Activated naive CD8-positive, alpha-beta T cell treated with anti-CD3 and anti-CD28 coated beads, Interleukin-2, amount 10 ng/mL, durations not matched to agents 7 days and 5 days (primary cell): Measurements from ENCODE around the gene PTPRN2. TPM values are rescaled to one million over a fixed set of nuclear protein-coding genes. Genes with fewer than 3 reads are reported as not detected.

Source experiments
- ATAC-seq: fragments of 150-1000 bp; cut with Tn5 transposase; one replicate; pipeline ENCODE4 v1.10.0; 2021; ENCODE audit warnings: low read depth, moderate library complexity
- POLR2A ChIA-PET: fragments of 350-600 bp; sonication (Branson Sonifier 250); formaldehyde crosslinking; loops from one replicate; lab custom pipeline; 2021; ENCODE audit warnings: antibody characterized with exemption; lab: Charles Lee
- DNase-seq: peaks from one replicate; pipeline ENCODE4 v3.0.0; 2021
- H3K27ac Mint-ChIP-seq: one replicate; pipeline ENCODE4 v1.8.0; 2022; ENCODE audit warnings: mild to moderate bottlenecking, mixed read lengths
- H3K27me3 Mint-ChIP-seq: one replicate; pipeline ENCODE4 v1.8.0; 2022; ENCODE audit warnings: mild to moderate bottlenecking, moderate library complexity, mixed read lengths
- H3K36me3 Mint-ChIP-seq: one replicate; pipeline ENCODE4 v1.8.0; 2021; ENCODE audit warnings: mild to moderate bottlenecking, mixed read lengths
- H3K4me1 Mint-ChIP-seq: one replicate; pipeline ENCODE4 v1.8.0; 2021; ENCODE audit warnings: mixed read lengths
- H3K4me3 Mint-ChIP-seq: one replicate; pipeline ENCODE4 v1.8.0; 2022; ENCODE audit warnings: mild to moderate bottlenecking, moderate library complexity, mixed read lengths
- H3K9me3 Mint-ChIP-seq: one replicate; pipeline ENCODE4 v1.8.0; 2021; ENCODE audit warnings: mixed read lengths
- total RNA-seq, 2 experiments: library from RNA; stranded (reverse); gene quantifications; one replicate each; pipeline ENCODE4 v1.2.3, GENCODE V29; 2021

Gene PTPRN2
- total RNA-seq, 2 experiments from 2014 or later = 4.5 to 4.9 TPM

DNA sequence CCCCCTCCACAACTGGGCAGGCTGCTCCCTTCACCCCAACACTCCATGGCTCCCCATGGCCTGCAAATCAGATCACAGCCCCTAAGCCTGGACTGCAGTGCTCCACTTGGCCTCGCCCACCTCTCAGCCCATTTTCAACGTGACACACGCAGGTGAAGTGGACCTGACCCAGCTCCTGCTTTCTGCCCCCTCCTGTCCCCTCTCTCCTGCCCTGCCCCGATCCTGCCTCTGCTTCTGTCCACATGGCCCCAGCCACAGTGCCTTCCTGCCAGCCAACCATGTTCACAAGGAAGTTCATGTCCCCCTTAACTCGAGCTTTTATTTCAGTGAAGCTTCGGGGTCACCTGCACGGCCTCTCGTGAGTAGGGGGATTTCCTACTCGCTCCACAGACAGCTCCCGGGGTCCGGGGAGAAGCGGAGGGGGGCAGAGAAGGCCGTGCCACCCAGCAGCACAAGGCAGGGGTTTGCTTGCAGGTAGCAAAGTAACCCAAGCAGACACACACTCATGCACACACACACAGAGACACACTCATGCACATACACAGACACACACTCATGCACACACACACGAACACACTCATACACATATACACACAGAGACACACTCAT lies 713.3 kb downstream of the PTPRN2 start:
- Mint-ChIP-seq H3K27ac (peak overlapping the region; percentile 60), H3K36me3 (no peaks in the 10 kb centered on the region)

DNA sequence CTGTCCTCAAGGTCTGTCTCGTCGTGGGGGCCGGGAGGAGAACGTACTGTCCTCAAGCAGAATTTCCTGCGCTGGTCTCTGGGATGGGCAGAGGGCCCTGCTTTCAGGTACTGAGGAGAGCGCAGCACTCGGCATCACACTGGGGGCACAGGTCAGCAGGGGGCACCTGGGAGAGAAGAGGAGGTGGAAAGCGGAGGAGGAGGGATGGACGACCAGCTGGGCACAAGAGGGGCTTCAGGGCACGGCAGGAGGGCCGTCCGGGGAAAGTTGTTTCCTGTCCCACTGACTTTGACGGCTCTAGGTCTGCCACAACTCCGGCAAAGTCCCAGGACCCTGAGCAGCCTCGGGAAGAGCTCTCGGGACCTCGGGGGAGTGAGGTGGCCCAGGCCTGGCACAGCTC lies 714.0 kb downstream of the PTPRN2 start:
- Mint-ChIP-seq H3K27me3 (no peaks in the 10 kb centered on the region), H3K27ac (no peak overlapping the region), H3K36me3 (no peaks in the 10 kb centered on the region), H3K4me3 (no peak overlapping the region), H3K9me3 (no peaks in the 10 kb centered on the region), H3K4me1 (peaks cover 12% of the 10 kb centered on the region)
- DNase-seq (no peak), ATAC-seq (no peak)
- POLR2A ChIA-PET = no interaction called here

More for the DNA sequence above, 713.3 kb downstream of the PTPRN2 start:
- DNase-seq = no peak
- H3K4me1 Mint-ChIP-seq = peaks cover 12% of the 10 kb centered on the region
- no peak for ATAC-seq
- H3K27me3 Mint-ChIP-seq = no peaks in the 10 kb centered on the region
- POLR2A ChIA-PET = no interaction called here
- H3K4me3 Mint-ChIP-seq = peak overlapping the region; percentile 73
- no peaks in the 10 kb centered on the region for H3K9me3 Mint-ChIP-seq

DNA sequence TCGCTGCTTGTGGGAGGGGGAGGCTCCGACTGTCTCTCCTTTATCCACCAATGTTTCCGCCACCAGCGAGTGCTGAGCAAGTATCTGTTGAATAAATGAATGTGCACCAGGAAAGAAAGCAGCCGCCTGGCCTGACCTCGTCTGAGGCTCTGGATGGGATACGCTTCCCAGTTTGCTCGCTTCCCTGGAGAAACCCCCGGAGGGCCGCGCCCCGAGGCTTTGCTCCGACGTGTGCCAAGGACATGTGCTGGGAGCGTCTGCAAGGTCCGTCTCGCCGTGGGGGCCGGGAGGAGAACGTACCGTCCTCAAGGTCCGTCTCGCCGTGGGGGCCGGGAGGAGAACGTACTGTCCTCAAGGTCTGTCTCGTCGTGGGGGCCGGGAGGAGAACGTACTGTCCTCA lies 714.4 kb downstream of the PTPRN2 start:
- no peak for DNase-seq
- ATAC-seq = no peak
- Mint-ChIP-seq H3K27ac (no peak overlapping the region), H3K9me3 (no peaks in the 10 kb centered on the region), H3K27me3 (peaks cover 2% of the 10 kb centered on the region), H3K36me3 (no peaks in the 10 kb centered on the region), H3K4me1 (peaks cover 12% of the 10 kb centered on the region), H3K4me3 (no peak overlapping the region)
- POLR2A ChIA-PET = no interaction called here

DNA sequence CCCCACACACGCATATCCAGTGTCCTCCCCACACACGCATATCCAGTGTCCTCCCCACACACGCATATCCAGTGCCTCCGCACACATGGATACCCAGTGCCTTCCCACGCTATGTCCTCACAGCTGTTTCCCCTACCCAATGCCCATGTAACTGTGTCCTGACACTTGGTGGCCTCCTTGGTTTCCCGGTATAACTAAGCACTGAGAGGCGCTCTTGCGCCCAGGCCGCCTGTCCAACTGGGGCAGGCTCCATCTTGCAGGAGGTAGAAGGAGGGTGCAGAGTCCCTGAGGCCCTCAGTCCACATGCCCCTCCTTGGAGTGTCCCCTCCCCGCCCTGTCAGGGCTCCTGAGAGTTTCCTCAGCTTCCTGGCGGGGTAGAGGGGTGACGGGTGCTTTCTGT lies 715.2 kb downstream of the PTPRN2 start:
- Mint-ChIP-seq H3K4me1 (peaks cover 12% of the 10 kb centered on the region), H3K4me3 (no peak overlapping the region), H3K27me3 (peaks cover 2% of the 10 kb centered on the region), H3K27ac (no peak overlapping the region), H3K9me3 (no peaks in the 10 kb centered on the region), H3K36me3 (no peaks in the 10 kb centered on the region)
- no peak for ATAC-seq
- POLR2A ChIA-PET = no interaction called here
- DNase-seq = no peak

DNA sequence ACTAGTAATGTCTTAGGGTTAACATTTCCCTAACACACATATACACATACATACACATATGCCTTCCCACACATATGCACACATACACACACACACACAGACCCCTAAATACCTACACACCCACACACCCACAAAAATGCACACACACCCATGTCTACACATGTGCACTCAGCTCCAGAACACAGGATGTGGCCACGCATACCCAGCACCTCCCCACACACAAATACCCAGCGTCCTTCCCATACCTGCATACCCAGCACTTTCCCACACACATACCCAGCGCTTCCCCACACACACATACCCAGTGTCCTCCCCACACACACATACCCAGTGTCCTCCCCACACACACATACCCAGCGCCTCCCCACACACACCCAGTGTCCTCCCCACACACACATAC lies 715.9 kb downstream of the PTPRN2 start:
- H3K27me3 Mint-ChIP-seq = peaks cover 2% of the 10 kb centered on the region
- no peaks in the 10 kb centered on the region for H3K36me3 Mint-ChIP-seq
- ATAC-seq = no peak
- peaks cover 12% of the 10 kb centered on the region for H3K4me1 Mint-ChIP-seq
- peak overlapping the region; percentile 2 for H3K4me3 Mint-ChIP-seq
- H3K9me3 Mint-ChIP-seq = no peaks in the 10 kb centered on the region
- H3K27ac Mint-ChIP-seq = no peak overlapping the region
- POLR2A ChIA-PET = no interaction called here
- DNase-seq = no peak

DNA sequence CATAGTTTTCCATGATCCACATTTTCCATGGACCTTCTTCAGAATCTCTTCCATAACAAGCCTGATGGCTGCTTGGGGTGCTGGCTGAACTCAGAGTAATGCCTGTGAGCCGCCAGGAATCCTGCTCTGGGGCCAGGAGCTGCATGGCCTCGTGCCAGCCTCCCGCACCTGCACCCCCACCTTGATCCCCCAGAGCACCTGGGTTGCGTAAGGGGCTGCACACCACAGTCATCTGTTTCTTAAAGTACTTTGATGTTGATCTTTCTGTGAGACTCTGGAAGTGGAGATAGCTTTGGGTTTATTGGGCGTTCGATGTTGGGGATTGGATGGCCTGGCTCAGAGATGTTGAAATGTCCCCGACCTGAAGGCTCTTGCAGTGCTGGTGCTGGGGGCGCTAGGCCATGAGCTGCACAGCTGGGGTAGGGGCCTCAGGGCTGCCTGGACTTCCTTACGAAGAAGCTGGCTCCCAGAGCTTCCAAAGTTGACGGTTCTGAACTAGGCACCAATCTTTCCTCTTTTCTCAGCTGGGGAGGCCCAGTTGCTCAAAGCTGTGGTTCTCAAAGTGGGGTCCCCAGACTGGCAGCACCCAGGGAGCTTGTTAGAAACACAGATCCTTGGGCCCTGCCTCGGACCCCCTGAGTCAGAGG lies 716.9 kb downstream of the PTPRN2 start:
- DNase-seq (no peak), ATAC-seq (no peak)
- H3K27me3 Mint-ChIP-seq = peaks cover 2% of the 10 kb centered on the region
- H3K27ac Mint-ChIP-seq = no peak overlapping the region
- peaks cover 12% of the 10 kb centered on the region for H3K4me1 Mint-ChIP-seq
- POLR2A ChIA-PET = no interaction called here
- no peaks in the 10 kb centered on the region for H3K36me3 Mint-ChIP-seq
- H3K9me3 Mint-ChIP-seq = no peaks in the 10 kb centered on the region
- H3K4me3 Mint-ChIP-seq = no peak overlapping the region

GRCh38 chr7:157869793-157870192 lies 717.8 kb downstream of the PTPRN2 start:
- no peak for ATAC-seq
- POLR2A ChIA-PET = no interaction called here
- no peak overlapping the region for H3K4me3 Mint-ChIP-seq

DNA sequence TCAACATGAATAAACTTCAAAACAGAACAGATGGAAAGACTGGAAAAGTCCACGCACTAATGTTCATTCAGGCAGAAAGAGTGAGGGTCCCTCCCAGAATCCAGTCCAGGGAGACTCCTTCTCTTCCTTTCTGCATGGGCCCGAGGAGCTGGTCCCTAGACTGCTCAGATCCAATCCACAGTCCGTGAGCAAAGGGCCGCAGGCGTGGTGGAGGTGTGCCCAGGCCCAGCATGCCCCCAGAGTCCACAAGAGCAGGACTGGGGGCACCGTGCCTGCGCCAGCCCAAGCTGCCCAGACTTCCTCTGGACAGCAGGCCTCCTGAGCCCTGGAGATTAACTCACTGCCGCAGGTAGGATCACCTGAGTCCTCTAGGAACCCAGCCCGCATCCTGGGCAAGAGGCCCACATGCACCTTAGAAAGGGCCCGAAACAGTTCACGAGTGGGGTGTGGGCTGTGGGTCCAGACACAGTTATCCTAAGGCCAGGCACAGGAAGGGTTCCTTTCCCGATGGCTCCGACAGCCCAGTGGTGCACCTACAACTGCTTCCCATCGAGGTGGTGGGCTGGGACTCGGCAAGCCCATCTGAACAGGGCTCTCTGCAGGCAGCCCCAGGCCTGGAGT lies 719.8 kb downstream of the PTPRN2 start:
- Mint-ChIP-seq H3K27me3 (peaks cover 2% of the 10 kb centered on the region), H3K36me3 (no peaks in the 10 kb centered on the region), H3K9me3 (no peaks in the 10 kb centered on the region), H3K4me1 (peaks cover 4% of the 10 kb centered on the region), H3K27ac (no peak overlapping the region), H3K4me3 (no peak overlapping the region)
- DNase-seq (no peak), ATAC-seq (no peak)
- POLR2A ChIA-PET = no interaction called here

More at GRCh38 chr7:157869793-157870192, 717.8 kb downstream of the PTPRN2 start:
- Mint-ChIP-seq H3K9me3 (no peaks in the 10 kb centered on the region), H3K36me3 (no peaks in the 10 kb centered on the region), H3K4me1 (peaks cover 7% of the 10 kb centered on the region), H3K27me3 (peaks cover 2% of the 10 kb centered on the region), H3K27ac (no peak overlapping the region)
- DNase-seq = no peak

DNA sequence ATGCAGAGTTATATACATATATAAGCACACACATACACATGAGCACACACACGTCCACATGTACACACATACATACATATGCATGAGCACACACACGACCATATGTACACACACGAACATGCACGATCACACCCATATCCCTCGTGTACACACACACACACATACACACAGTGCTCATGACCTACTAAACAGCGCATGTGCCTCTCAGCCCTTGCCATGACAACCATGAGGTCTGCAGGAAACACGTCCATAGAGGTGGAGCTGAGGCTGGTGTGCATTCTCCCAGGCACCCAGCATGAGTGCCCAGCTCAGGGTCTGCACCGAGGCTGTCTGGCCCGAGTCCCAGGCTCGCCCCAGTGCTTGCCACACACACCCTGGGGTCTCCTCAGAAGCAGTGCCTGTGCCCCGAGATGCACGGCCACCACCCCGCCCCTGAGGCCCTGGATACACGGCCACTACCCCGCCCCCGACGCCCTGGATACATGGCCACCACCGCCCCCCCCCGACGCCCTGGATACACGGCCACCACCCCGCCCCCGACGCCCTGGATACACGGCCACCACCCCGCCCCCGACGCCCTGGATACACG lies 721.2 kb downstream of the PTPRN2 start:
- H3K36me3 Mint-ChIP-seq = no peaks in the 10 kb centered on the region
- peaks cover 2% of the 10 kb centered on the region for H3K27me3 Mint-ChIP-seq
- no peak overlapping the region for H3K27ac Mint-ChIP-seq
- H3K9me3 Mint-ChIP-seq = no peaks in the 10 kb centered on the region
- H3K4me3 Mint-ChIP-seq = no peak overlapping the region
- no peaks in the 10 kb centered on the region for H3K4me1 Mint-ChIP-seq
- POLR2A ChIA-PET = no interaction called here
- DNase-seq = no peak
- ATAC-seq = no peak

DNA sequence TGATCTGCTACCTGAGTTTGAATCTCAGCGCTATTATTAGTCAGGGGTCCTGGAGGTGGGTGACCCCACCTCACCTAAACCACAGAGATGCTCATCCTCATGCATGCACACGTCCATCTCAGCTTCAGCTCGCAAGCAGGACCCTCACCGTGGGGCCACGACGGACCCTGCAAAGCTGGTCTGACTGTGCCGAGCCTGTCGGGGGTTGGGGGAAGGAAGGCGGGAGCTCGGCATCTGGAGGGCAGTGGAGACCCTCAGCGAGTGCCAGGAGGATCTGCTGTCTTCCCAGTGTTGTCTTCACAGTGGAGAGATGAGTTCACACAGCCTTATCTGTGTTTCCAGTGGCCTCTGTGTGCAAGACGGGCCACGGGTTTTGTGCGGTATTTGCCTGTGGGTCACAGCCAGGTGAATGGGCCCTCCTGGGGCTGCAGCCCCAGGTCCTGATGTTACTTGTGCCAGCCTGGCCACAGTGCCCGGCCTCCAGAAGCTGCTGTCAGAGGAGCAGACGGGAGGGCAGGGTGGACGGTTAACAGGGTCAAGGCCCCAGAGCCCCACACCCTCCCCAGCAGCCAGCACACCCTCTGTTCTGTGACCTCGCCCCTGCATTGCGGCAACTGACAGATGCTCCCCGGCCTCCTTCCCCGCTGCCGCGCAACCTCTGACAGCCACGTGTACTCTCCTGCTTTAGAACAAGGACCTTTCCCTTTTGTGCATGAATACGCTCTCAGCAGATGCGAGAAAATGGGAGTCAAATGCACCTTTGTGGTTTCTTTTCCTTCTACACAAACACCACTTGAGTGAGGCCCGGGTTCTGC lies 722.1 kb downstream of the PTPRN2 start:
- no peaks in the 10 kb centered on the region for H3K4me1 Mint-ChIP-seq
- no peak overlapping the region for H3K4me3 Mint-ChIP-seq
- no peak for ATAC-seq
- peaks cover 2% of the 10 kb centered on the region for H3K27me3 Mint-ChIP-seq
- H3K36me3 Mint-ChIP-seq = no peaks in the 10 kb centered on the region
- no peaks in the 10 kb centered on the region for H3K9me3 Mint-ChIP-seq
- H3K27ac Mint-ChIP-seq = no peak overlapping the region
- DNase-seq = no peak
- POLR2A ChIA-PET = no interaction called here

- H3K9me3 Mint-ChIP-seq = no peaks in the 10 kb centered on the region
- no peak for DNase-seq
- peaks cover 2% of the 10 kb centered on the region for H3K27me3 Mint-ChIP-seq
- ATAC-seq = no peak
- H3K27ac Mint-ChIP-seq = no peak overlapping the region
- POLR2A ChIA-PET = no interaction called here
- no peaks in the 10 kb centered on the region for H3K4me1 Mint-ChIP-seq
- H3K36me3 Mint-ChIP-seq = no peaks in the 10 kb centered on the region
- no peak overlapping the region for H3K4me3 Mint-ChIP-seq
Observed at GRCh38 chr7:157864911-157865310, 722.7 kb downstream of the PTPRN2 start.

- Mint-ChIP-seq H3K27ac (no peak overlapping the region), H3K4me3 (no peak overlapping the region), H3K36me3 (no peaks in the 10 kb centered on the region), H3K4me1 (no peaks in the 10 kb centered on the region), H3K27me3 (peaks cover 2% of the 10 kb centered on the region), H3K9me3 (no peaks in the 10 kb centered on the region)
- DNase-seq (no peak), ATAC-seq (no peak)
- POLR2A ChIA-PET = no interaction called here
Observed at GRCh38 chr7:157863906-157864810, 723.5 kb downstream of the PTPRN2 start.
